Liver (tissue), 9 donors: Measurements from ENCODE around the gene NAA30. TPM values are rescaled to one million over a fixed set of nuclear protein-coding genes. Genes with fewer than 3 reads are reported as not detected.

ENCODE experiments used
- DNase-seq: peaks from one replicate; pipeline ENCODE4 v3.0.0-alpha.2; 2017; ENCODE audit warnings: low spot score
- H3K27ac ChIP-seq, 2 donors: one replicate each; pipeline ENCODE4 v1.7.0; 2013; ENCODE audit warnings: inconsistent platforms in 2 of 2, low read length in 2 of 2, control low read depth in 1 of 2, low read depth in 1 of 2, mild to moderate bottlenecking in 1 of 2
- H3K27me3 ChIP-seq, 4 donors: one replicate each; pipeline versions ENCODE4 v1.6.1 to v1.7.0; 2013; ENCODE audit warnings: low read length in 3 of 4, inconsistent platforms in 1 of 4, mild to moderate bottlenecking in 1 of 4, moderate library complexity in 1 of 4; ENCODE audit not compliant: control insufficient read depth in 4 of 4, insufficient read depth in 4 of 4
- H3K36me3 ChIP-seq, 4 donors: one replicate each; pipeline versions ENCODE4 v1.6.1 to v1.7.0; 2013; ENCODE audit warnings: low read length in 3 of 4, mild to moderate bottlenecking in 3 of 4, low read depth in 1 of 4, moderate library complexity in 1 of 4; ENCODE audit not compliant: control insufficient read depth in 4 of 4, insufficient read depth in 3 of 4
- H3K4me1 ChIP-seq, 4 donors: one replicate each; pipeline versions ENCODE4 v1.6.1 to v1.7.0; 2013; ENCODE audit warnings: low read length in 3 of 4, mild to moderate bottlenecking in 3 of 4, moderate library complexity in 1 of 4; ENCODE audit not compliant: control insufficient read depth in 4 of 4, insufficient read depth in 4 of 4
- H3K4me3 ChIP-seq, 3 donors: one replicate each; pipeline versions ENCODE4 v1.6.1 to v1.7.0; 2013; ENCODE audit warnings: low read length in 3 of 3, control low read depth in 1 of 3, low read depth in 1 of 3, mild to moderate bottlenecking in 1 of 3
- H3K9ac ChIP-seq, 2 donors: one replicate each; pipeline ENCODE4 v1.7.0; 2013; ENCODE audit warnings: low read length in 2 of 2, mild to moderate bottlenecking in 2 of 2, moderate library complexity in 2 of 2, control low read depth in 1 of 2, low read depth in 1 of 2
- H3K9me3 ChIP-seq, 4 donors: one replicate each; pipeline versions ENCODE4 v1.6.1 to v1.7.0; 2013; ENCODE audit warnings: low read length in 3 of 4; ENCODE audit not compliant: control insufficient read depth in 4 of 4
- ATF3 ChIP-seq: IDR thresholded peaks from 2 replicates; pipeline ENCODE4 v1.6.1; 2016; ENCODE audit warnings: antibody characterized with exemption
- FOXA1 ChIP-seq: IDR thresholded peaks from 2 replicates; pipeline ENCODE4 v1.6.1; 2016; ENCODE audit warnings: antibody characterized with exemption
- FOXA2 ChIP-seq: IDR thresholded peaks from 2 replicates; pipeline ENCODE4 v1.6.1; 2016; ENCODE audit warnings: antibody characterized with exemption
- GABPA ChIP-seq, 2 donors: IDR thresholded peaks in 1 of 2; conservative IDR thresholded peaks in 1 of 2; 2 replicates each; pipeline ENCODE4 v1.6.1; 2016; ENCODE audit warnings: antibody characterized with exemption in 2 of 2, mild to moderate bottlenecking in 1 of 2, moderate library complexity in 1 of 2
- HNF4A ChIP-seq, 2 donors: conservative IDR thresholded peaks; 2 replicates each; pipeline ENCODE4 v1.6.1; 2016; ENCODE audit warnings: antibody characterized with exemption in 2 of 2, mild to moderate bottlenecking in 2 of 2
- HNF4G ChIP-seq: IDR thresholded peaks from 2 replicates; pipeline ENCODE4 v1.6.1; 2016; ENCODE audit warnings: antibody characterized with exemption
- JUND ChIP-seq, 2 donors: IDR thresholded peaks; 2 replicates each; pipeline ENCODE4 v1.6.1; 2016; ENCODE audit warnings: antibody characterized with exemption in 2 of 2
- RAD21 ChIP-seq, 2 donors: IDR thresholded peaks; 2 replicates each; pipeline ENCODE4 v1.6.1; 2016; ENCODE audit warnings: antibody characterized with exemption in 2 of 2, mild to moderate bottlenecking in 2 of 2
- SP1 ChIP-seq: IDR thresholded peaks from 2 replicates; pipeline ENCODE4 v1.6.1; 2018; ENCODE audit warnings: antibody characterized with exemption, mild to moderate bottlenecking
- TAF1 ChIP-seq: conservative IDR thresholded peaks from 2 replicates; pipeline ENCODE4 v1.6.1; 2016; ENCODE audit warnings: antibody characterized with exemption, mild to moderate bottlenecking
- WGBS: extraction: QIAGEN DNeasy Blood & Tissue Kit; methylation state at CpG from one replicate; pipeline ENCODE4 v1.1.7; 2013; 5-methylcytosine and 5-hydroxymethylcytosine counted together
- polyA plus RNA-seq, 2 donors: library from polyadenylated mRNA; stranded (reverse) in 1 of 2; unstranded in 1 of 2; fragments of 200-250 nt in 1 of 2; fragments of >200 nt in 1 of 2; fragmentation: Nextera tagmentation in 1 of 2; extraction: Ambion mirVana in 1 of 2; gene quantifications; one replicate each; pipeline versions ENCODE4 v1.2.1 to v1.2.3, GENCODE V29; 2013 to 2015
- total RNA-seq, 2 donors: library from RNA; depleted of rRNA; stranded (reverse); fragments of >200 nt; gene quantifications; one replicate each; pipeline ENCODE4 v1.2.3, GENCODE V29; 2014
- TF ChIP-seq, protein P1 (sequence below): IDR thresholded peaks from 2 replicates; pipeline ENCODE4 v1.6.1; 2016; ENCODE audit warnings: antibody characterized with exemption, mild to moderate bottlenecking
- TF ChIP-seq, protein P2 (sequence below): fragments of 150-350 bp; IDR thresholded peaks from 2 replicates; pipeline ENCODE4 v1.5.1; 2017; ENCODE audit warnings: improper control_type of control experiment, low read depth, low read length; ENCODE audit not compliant: missing input control
- donor health status: healthy.
- donor health status: healthy.
- donor health status: healthy.
- donor health status: healthy.
- donor health status: healthy.

Gene NAA30
- total and polyA plus RNA-seq, 4 donors, result 5.8 to 19.1 (median 8.2) TPM

- no peak for TF ChIP-seq JUND (IDR thresholded peaks at IDR 0.05)
- no peak for TF ChIP-seq GABPA (IDR thresholded peaks at IDR 0.05 in 1 of 2, conservative IDR thresholded peaks at IDR 0.05 in 1 of 2)
- no peak for TF ChIP-seq HNF4G
- TF ChIP-seq SP1, result no peak
- TF ChIP-seq FOXA1, result no peak
- no peak for TF ChIP-seq HNF4A (conservative IDR thresholded peaks at IDR 0.05)
- TF ChIP-seq, protein P1, sequence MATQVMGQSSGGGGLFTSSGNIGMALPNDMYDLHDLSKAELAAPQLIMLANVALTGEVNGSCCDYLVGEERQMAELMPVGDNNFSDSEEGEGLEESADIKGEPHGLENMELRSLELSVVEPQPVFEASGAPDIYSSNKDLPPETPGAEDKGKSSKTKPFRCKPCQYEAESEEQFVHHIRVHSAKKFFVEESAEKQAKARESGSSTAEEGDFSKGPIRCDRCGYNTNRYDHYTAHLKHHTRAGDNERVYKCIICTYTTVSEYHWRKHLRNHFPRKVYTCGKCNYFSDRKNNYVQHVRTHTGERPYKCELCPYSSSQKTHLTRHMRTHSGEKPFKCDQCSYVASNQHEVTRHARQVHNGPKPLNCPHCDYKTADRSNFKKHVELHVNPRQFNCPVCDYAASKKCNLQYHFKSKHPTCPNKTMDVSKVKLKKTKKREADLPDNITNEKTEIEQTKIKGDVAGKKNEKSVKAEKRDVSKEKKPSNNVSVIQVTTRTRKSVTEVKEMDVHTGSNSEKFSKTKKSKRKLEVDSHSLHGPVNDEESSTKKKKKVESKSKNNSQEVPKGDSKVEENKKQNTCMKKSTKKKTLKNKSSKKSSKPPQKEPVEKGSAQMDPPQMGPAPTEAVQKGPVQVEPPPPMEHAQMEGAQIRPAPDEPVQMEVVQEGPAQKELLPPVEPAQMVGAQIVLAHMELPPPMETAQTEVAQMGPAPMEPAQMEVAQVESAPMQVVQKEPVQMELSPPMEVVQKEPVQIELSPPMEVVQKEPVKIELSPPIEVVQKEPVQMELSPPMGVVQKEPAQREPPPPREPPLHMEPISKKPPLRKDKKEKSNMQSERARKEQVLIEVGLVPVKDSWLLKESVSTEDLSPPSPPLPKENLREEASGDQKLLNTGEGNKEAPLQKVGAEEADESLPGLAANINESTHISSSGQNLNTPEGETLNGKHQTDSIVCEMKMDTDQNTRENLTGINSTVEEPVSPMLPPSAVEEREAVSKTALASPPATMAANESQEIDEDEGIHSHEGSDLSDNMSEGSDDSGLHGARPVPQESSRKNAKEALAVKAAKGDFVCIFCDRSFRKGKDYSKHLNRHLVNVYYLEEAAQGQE, result no peak
- H3K9me3 ChIP-seq, result no peaks in the 10 kb centered on the region
- H3K36me3 ChIP-seq, result no peaks in the 10 kb centered on the region
- WGBS, result 0% methylated on average over 71 of the region's 71 CpGs
- peak overlapping the region; percentile 73 to 87 (median 74) for H3K4me3 ChIP-seq
- peak overlapping the region; percentile 80 to 88 for H3K9ac ChIP-seq
- peak overlapping the region; percentile 82 to 89 for H3K27ac ChIP-seq
- H3K27me3 ChIP-seq, result no peaks in the 10 kb centered on the region
- DNase-seq, result peak; percentile 62
- H3K4me1 ChIP-seq, result peaks cover 6 to 32% (median 20%) of the 10 kb centered on the region in 4 donors
Observed at GRCh38 chr14:57390806-57391516, 575 bp downstream of the NAA30 start.

- Histone ChIP-seq H3K36me3 (no peaks in the 10 kb centered on the region), H3K27me3 (no peaks in the 10 kb centered on the region), H3K9ac (peak overlapping the region; percentile 80 to 88), H3K27ac (peak overlapping the region; percentile 82 to 89), H3K9me3 (no peaks in the 10 kb centered on the region), H3K4me3 (peak overlapping the region; percentile 73 to 87 (median 74)), H3K4me1 (peaks cover 7 to 32% (median 20%) of the 10 kb centered on the region in 4 donors)
- 13% methylated on average over 23 of the region's 23 CpGs for WGBS
- TF ChIP-seq ATF3 (no peak), HNF4G (no peak), FOXA2 (no peak), HNF4A (conservative IDR thresholded peaks at IDR 0.05) (no peak), TAF1 (no peak), SP1 (no peak), RAD21 (IDR thresholded peaks at IDR 0.05) (no peak)
- TF ChIP-seq, protein P2, sequence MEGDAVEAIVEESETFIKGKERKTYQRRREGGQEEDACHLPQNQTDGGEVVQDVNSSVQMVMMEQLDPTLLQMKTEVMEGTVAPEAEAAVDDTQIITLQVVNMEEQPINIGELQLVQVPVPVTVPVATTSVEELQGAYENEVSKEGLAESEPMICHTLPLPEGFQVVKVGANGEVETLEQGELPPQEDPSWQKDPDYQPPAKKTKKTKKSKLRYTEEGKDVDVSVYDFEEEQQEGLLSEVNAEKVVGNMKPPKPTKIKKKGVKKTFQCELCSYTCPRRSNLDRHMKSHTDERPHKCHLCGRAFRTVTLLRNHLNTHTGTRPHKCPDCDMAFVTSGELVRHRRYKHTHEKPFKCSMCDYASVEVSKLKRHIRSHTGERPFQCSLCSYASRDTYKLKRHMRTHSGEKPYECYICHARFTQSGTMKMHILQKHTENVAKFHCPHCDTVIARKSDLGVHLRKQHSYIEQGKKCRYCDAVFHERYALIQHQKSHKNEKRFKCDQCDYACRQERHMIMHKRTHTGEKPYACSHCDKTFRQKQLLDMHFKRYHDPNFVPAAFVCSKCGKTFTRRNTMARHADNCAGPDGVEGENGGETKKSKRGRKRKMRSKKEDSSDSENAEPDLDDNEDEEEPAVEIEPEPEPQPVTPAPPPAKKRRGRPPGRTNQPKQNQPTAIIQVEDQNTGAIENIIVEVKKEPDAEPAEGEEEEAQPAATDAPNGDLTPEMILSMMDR, result no peak
- DNase-seq, result no peak
Observed at GRCh38 chr14:57391517-57392195, 1.3 kb downstream of the NAA30 start.
